Mesothelial cell of epicardium (in vitro differentiated cells): ENCODE results near the gene HMGCL. TPM values are rescaled to one million over a fixed set of nuclear protein-coding genes. Genes with fewer than 3 reads are reported as not detected.

Experiments
- total RNA-seq: library from RNA; stranded (reverse); gene quantifications from 3 replicates; pipeline ENCODE4 v1.2.1, GENCODE V29; 2021

HMGCL gene
- total RNA-seq, 1 donor from 2014 or later: 29.2 TPM

Other genes with a start within 250 kb of the HMGCL start
- 1,158 to 1,228 TPM (median 1,198 TPM) in 3 replicates for gene RPL11, start 133.6 kb downstream of the HMGCL start, total RNA-seq
- gene ELOA, start 82.0 kb downstream of the HMGCL start, total RNA-seq: 28.4 to 31.5 TPM (median 30.4 TPM) in 3 replicates
- 52.1 to 53.9 TPM (median 52.7 TPM) in 3 replicates for gene PITHD1, start 47.0 kb downstream of the HMGCL start, total RNA-seq
- gene LYPLA2, start 34.3 kb downstream of the HMGCL start, total RNA-seq: 75.5 to 79.1 TPM (median 76.3 TPM) in 3 replicates
- 22.5 to 26.9 TPM (median 26.9 TPM) in 3 replicates for gene GALE, start 24.7 kb downstream of the HMGCL start, total RNA-seq
- 18.9 to 21.3 TPM (median 19.0 TPM) in 3 replicates for gene FUCA1, start 42.9 kb upstream of the HMGCL start, total RNA-seq
- not detected in 3 replicates for gene CNR2, start 87.9 kb upstream of the HMGCL start, total RNA-seq
- gene PNRC2, start 134.4 kb upstream of the HMGCL start, total RNA-seq: 134 to 150 TPM (median 149 TPM) in 3 replicates
- gene SRSF10, start 154.9 kb upstream of the HMGCL start, total RNA-seq: 201 to 216 TPM (median 208 TPM) in 3 replicates